Mesothelial cell of epicardium (in vitro differentiated cells): ENCODE results near the gene PIP5K1C. TPM values are rescaled to one million over a fixed set of nuclear protein-coding genes. Genes with fewer than 3 reads are reported as not detected.

Source experiments
- DNase-seq, 2 experiments: peaks; one replicate each; pipeline ENCODE4 v3.0.0; 2021; ENCODE audit warnings: low spot score in 2 of 2; ENCODE audit not compliant: unreplicated experiment in 2 of 2
- H3K27ac Mint-ChIP-seq: 2 replicates; pipeline ENCODE4 v1.8.0; 2021; ENCODE audit warnings: mixed read lengths
- H3K27me3 Mint-ChIP-seq: 2 replicates; pipeline ENCODE4 v1.8.0; 2021; ENCODE audit warnings: low read depth, mixed read lengths
- H3K36me3 Mint-ChIP-seq: 2 replicates; pipeline ENCODE4 v1.8.0; 2021; ENCODE audit warnings: mixed read lengths
- H3K4me1 Mint-ChIP-seq: 2 replicates; pipeline ENCODE4 v1.8.0; 2021; ENCODE audit warnings: mixed read lengths
- H3K4me3 Mint-ChIP-seq: 2 replicates; pipeline ENCODE4 v1.8.0; 2021; ENCODE audit warnings: mild to moderate bottlenecking, moderate library complexity, mixed read lengths
- H3K9me3 Mint-ChIP-seq: 2 replicates; pipeline ENCODE4 v1.8.0; 2021; ENCODE audit warnings: mixed read lengths
- CTCF ChIP-seq: fragments of 200-600 bp; sonication (generic); IDR thresholded peaks from one replicate; pipeline ENCODE4 v1.5.0; 2021; ENCODE audit warnings: antibody characterized with exemption; ENCODE audit not compliant: unreplicated experiment
- total RNA-seq: library from RNA; stranded (reverse); gene quantifications from 3 replicates; pipeline ENCODE4 v1.2.1, GENCODE V29; 2021

PIP5K1C gene
- total RNA-seq, 1 donor from 2014 or later: 45.7 TPM

- no peak for TF ChIP-seq CTCF
Measured at GRCh38 chr19:3656747-3657394, 43.4 kb downstream of the PIP5K1C start.

GRCh38 chr19:3656073-3656746, 44.1 kb downstream of the PIP5K1C start:
- TF ChIP-seq CTCF: no peak
- no peak for DNase-seq
- no peaks in the 10 kb centered on the region for H3K9me3 Mint-ChIP-seq
- no peak overlapping the region for H3K27ac Mint-ChIP-seq
- peaks cover 22% of the 10 kb centered on the region for H3K36me3 Mint-ChIP-seq
- H3K4me3 Mint-ChIP-seq: no peak overlapping the region
- no peaks in the 10 kb centered on the region for H3K4me1 Mint-ChIP-seq
- no peaks in the 10 kb centered on the region for H3K27me3 Mint-ChIP-seq

More at GRCh38 chr19:3656747-3657394, 43.4 kb downstream of the PIP5K1C start:
- DNase-seq: no peak
- no peaks in the 10 kb centered on the region for H3K9me3 Mint-ChIP-seq
- no peak overlapping the region for H3K27ac Mint-ChIP-seq
- no peaks in the 10 kb centered on the region for H3K4me1 Mint-ChIP-seq
- peaks cover 24% of the 10 kb centered on the region for H3K36me3 Mint-ChIP-seq
- H3K27me3 Mint-ChIP-seq: no peaks in the 10 kb centered on the region
- no peak overlapping the region for H3K4me3 Mint-ChIP-seq

GRCh38 chr19:3655402-3656072, 44.7 kb downstream of the PIP5K1C start:
- Mint-ChIP-seq H3K9me3 (no peaks in the 10 kb centered on the region), H3K27ac (no peak overlapping the region), H3K27me3 (no peaks in the 10 kb centered on the region), H3K4me3 (no peak overlapping the region), H3K4me1 (no peaks in the 10 kb centered on the region), H3K36me3 (peaks cover 18% of the 10 kb centered on the region)
- DNase-seq: no peak
- no peak for TF ChIP-seq CTCF

- Mint-ChIP-seq H3K27ac (no peak overlapping the region), H3K4me3 (no peak overlapping the region), H3K27me3 (no peaks in the 10 kb centered on the region), H3K4me1 (no peaks in the 10 kb centered on the region), H3K9me3 (no peaks in the 10 kb centered on the region), H3K36me3 (peaks cover 17% of the 10 kb centered on the region)
- no peak for TF ChIP-seq CTCF
- DNase-seq: no peak
Measured at GRCh38 chr19:3653865-3654513, 46.3 kb downstream of the PIP5K1C start.

GRCh38 chr19:3653081-3653795, 47.0 kb downstream of the PIP5K1C start:
- no peaks in the 10 kb centered on the region for H3K9me3 Mint-ChIP-seq
- no peak for TF ChIP-seq CTCF
- H3K36me3 Mint-ChIP-seq: peaks cover 17% of the 10 kb centered on the region
- H3K4me3 Mint-ChIP-seq: no peak overlapping the region
- H3K27me3 Mint-ChIP-seq: no peaks in the 10 kb centered on the region
- DNase-seq: no peak
- H3K4me1 Mint-ChIP-seq: no peaks in the 10 kb centered on the region
- H3K27ac Mint-ChIP-seq: no peak overlapping the region
